GM23248 (cell line): ENCODE measurements around the gene SRSF3.
"Not testable (repeated sequence)": the region's sequence is repeated elsewhere in the genome, so short reads cannot be mapped to it uniquely, and the experiment has no call there.

Experiments used
- EZH2 ChIP-seq: fragments of 200-600 bp; sonication (generic); IDR thresholded peaks from 2 replicates; pipeline ENCODE4 v1.6.1; 2018; ENCODE audit warnings: antibody characterized with exemption, mild to moderate bottlenecking; ENCODE audit not compliant: insufficient read depth, poor library complexity, severe bottlenecking
- EZH2phosphoT487 ChIP-seq: fragments of 200-600 bp; sonication (generic); IDR thresholded peaks from 2 replicates; pipeline ENCODE4 v1.6.1; 2018; ENCODE audit warnings: antibody characterized with exemption, moderate library complexity, mild to moderate bottlenecking, low read depth; ENCODE audit not compliant: insufficient read depth

DNA sequence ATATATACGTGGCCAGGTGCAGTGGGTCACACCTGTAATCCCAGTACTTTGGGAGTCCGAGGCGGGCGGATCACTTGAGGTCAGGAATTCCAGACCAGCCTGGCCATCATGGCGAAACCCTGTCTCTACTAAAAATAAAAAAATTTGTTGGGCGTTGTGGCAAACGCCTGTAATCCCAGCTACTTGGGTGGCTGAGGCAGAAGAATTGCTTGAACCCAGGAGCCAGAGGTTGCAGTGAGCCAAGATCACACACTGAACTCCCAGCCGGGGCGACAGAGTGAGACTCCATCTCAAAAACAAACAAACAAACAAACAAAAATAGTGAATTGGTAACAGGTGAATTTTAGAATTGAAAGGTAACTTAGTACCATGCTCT, 5.1 kb upstream of the SRSF3 start:
- not testable (repeated sequence) for TF ChIP-seq EZH2, EZH2phosphoT487
